HG03064 (cell line): ENCODE results near the gene KRTAP5-3.

Source experiments
- ATAC-seq: cut with Tn5 transposase; IDR thresholded peaks from one replicate; pipeline ENCODE4 v1.9.1; 2021; ENCODE audit warnings: low read depth; ENCODE audit not compliant: unreplicated experiment

Gene KRTAP5-3

GRCh38 chr11:1643146-1643690 lies 35.0 kb upstream of the KRTAP5-3 start:
- no peak for ATAC-seq

GRCh38 chr11:1642288-1643145 lies 34.3 kb upstream of the KRTAP5-3 start:
- ATAC-seq = no peak

GRCh38 chr11:1641096-1641495 lies 32.8 kb upstream of the KRTAP5-3 start:
- ATAC-seq = no peak

GRCh38 chr11:1640076-1640946 lies 32.0 kb upstream of the KRTAP5-3 start:
- ATAC-seq = no peak

- no peak for ATAC-seq
Observed at GRCh38 chr11:1639666-1640065, 31.4 kb upstream of the KRTAP5-3 start.

- ATAC-seq = no peak
Observed at GRCh38 chr11:1639102-1639620, 30.9 kb upstream of the KRTAP5-3 start.

- ATAC-seq = no peak
Observed at GRCh38 chr11:1638344-1638743, 30.1 kb upstream of the KRTAP5-3 start.

- no peak for ATAC-seq
Observed at GRCh38 chr11:1637628-1638027, 29.4 kb upstream of the KRTAP5-3 start.

GRCh38 chr11:1636291-1636950 lies 28.2 kb upstream of the KRTAP5-3 start:
- no peak for ATAC-seq

GRCh38 chr11:1633864-1634263 lies 25.6 kb upstream of the KRTAP5-3 start:
- no peak for ATAC-seq

- ATAC-seq = no peak
Observed at GRCh38 chr11:1632053-1632714, 23.9 kb upstream of the KRTAP5-3 start.

- ATAC-seq = no peak
Observed at GRCh38 chr11:1631066-1631568, 22.9 kb upstream of the KRTAP5-3 start.

- ATAC-seq = no peak
Observed at GRCh38 chr11:1630271-1630670, 22.0 kb upstream of the KRTAP5-3 start.

- ATAC-seq = no peak
Observed at GRCh38 chr11:1629326-1630185, 21.3 kb upstream of the KRTAP5-3 start, which contains the start of gene KRTAP5-5. TSS of gene KRTAP5-5 (plus strand) at chr11:1629775. CDS start at chr11:1629841, 66 bp downstream.

- no peak for ATAC-seq
Observed at GRCh38 chr11:1628506-1629325, 20.5 kb upstream of the KRTAP5-3 start.

- ATAC-seq = no peak
Observed at GRCh38 chr11:1625541-1625940, 17.3 kb upstream of the KRTAP5-3 start.

GRCh38 chr11:1624621-1625020 lies 16.4 kb upstream of the KRTAP5-3 start:
- no peak for ATAC-seq

- ATAC-seq = no peak
Observed at GRCh38 chr11:1623716-1624115, 15.5 kb upstream of the KRTAP5-3 start.
